Measurements from ENCODE around the gene OLFM4. TPM values are rescaled to one million over a fixed set of nuclear protein-coding genes. Genes with fewer than 3 reads are reported as not detected.

Gene OLFM4
- total and polyA plus RNA-seq, 2 of the 8 experiments (the other 6 are each of a cell fraction or from before 2014, with no cell fraction given) = not detected

GRCh38 chr13:52980695-52981094 is 47.9 kb upstream of the OLFM4 start:
- no peak overlapping the region for H2BK15ac ChIP-seq (ENCODE audit: low read length)
- no peak overlapping the region for H4K5ac ChIP-seq (ENCODE audit: insufficient read length, low read depth, low read length)
- ChIA-PET POLR2A (ENCODE audit: partially characterized antibody) (no interaction called here), CTCF (ENCODE audit: partially characterized antibody) (interaction anchor here (0.8 to 4.4 kb wide), 5 partner anchors 9 to 171 kb away, joined by 3 to 30 read pairs (median 4); no protein-coding TSS in a partner anchor)
- DNase-seq (ENCODE audit: low read depth in 1 of 2, low spot score in 2 of 2) (no peak), FAIRE-seq (no peak)
- H3K9ac ChIP-seq (replicated peaks in 1 of 4; ENCODE audit: extremely low read depth in 1 of 4, low read depth in 3 of 4, low read length in 3 of 4) = no peak overlapping the region
- no peak overlapping the region for H2AK5ac ChIP-seq (ENCODE audit: low read depth, low read length)
- no peak overlapping the region for H2BK12ac ChIP-seq (ENCODE audit: low read depth, low read length)
- H3K9me3 ChIP-seq (ENCODE audit: insufficient read depth in 2 of 2, low read depth in 1 of 2, low read length in 1 of 2) = no peaks in the 10 kb centered on the region
- H3K4ac ChIP-seq (replicated peaks; ENCODE audit: insufficient read length, low read depth, low read length) = no peak overlapping the region
- H3K18ac ChIP-seq (ENCODE audit: extremely low read depth, low read length) = no peak overlapping the region
- no peak overlapping the region for H2BK120ac ChIP-seq (replicated peaks; ENCODE audit: low read depth, low read length)
- no peak overlapping the region for H2BK5ac ChIP-seq (ENCODE audit: low read depth, low read length)
- H3K4me2 ChIP-seq (ENCODE audit: insufficient read depth in 1 of 2, low read depth in 2 of 2, low read length in 2 of 2) = no peak overlapping the region
- TF ChIP-seq BCL11A (IDR thresholded peaks at IDR 0.05; ENCODE audit: low read depth in 2 of 2, low read length in 2 of 2) (no peak), TAF1 (IDR thresholded peaks at IDR 0.05; ENCODE audit: low read depth, low read length) (no peak), EZH2 (IDR thresholded peaks at IDR 0.05; ENCODE audit: low read depth, low read length, severe bottlenecking) (no peak), RFX5 (IDR thresholded peaks at IDR 0.05; ENCODE audit: borderline replicate concordance, low read depth, low read length) (no peak), E2F6 (IDR thresholded peaks at IDR 0.05) (no peak), RNF2 (IDR thresholded peaks at IDR 0.05; ENCODE audit: borderline replicate concordance, low read depth, low read length, missing control alignments, poor library complexity, severe bottlenecking) (no peak), USF2 (IDR thresholded peaks at IDR 0.05; ENCODE audit: low read length) (no peak), CEBPB (IDR thresholded peaks at IDR 0.05; ENCODE audit: low read depth, low read length) (no peak), CHD1 (IDR thresholded peaks at IDR 0.05; ENCODE audit: low read depth, low read length) (no peak), JUND (IDR thresholded peaks at IDR 0.05; ENCODE audit: low read length) (no peak), CTBP2 (IDR thresholded peaks at IDR 0.05; ENCODE audit: borderline replicate concordance, insufficient read depth, insufficient read length, low read length) (no peak), BRCA1 (IDR thresholded peaks at IDR 0.05; ENCODE audit: low read depth, low read length) (no peak), MAFK (IDR thresholded peaks at IDR 0.05; ENCODE audit: low read depth, low read length) (no peak)
- no peaks in the 10 kb centered on the region for H3K23me2 ChIP-seq (ENCODE audit: low read depth, low read length)
- H4K8ac ChIP-seq (ENCODE audit: extremely low read depth, insufficient read depth, low read length) = no peak overlapping the region
- H3K56ac ChIP-seq (replicated peaks; ENCODE audit: insufficient read length, low read depth, low read length) = no peak overlapping the region
- no peak overlapping the region for H3K23ac ChIP-seq (ENCODE audit: insufficient read length)
- no peaks in the 10 kb centered on the region for H3K79me2 ChIP-seq (ENCODE audit: control insufficient read depth in 1 of 2, insufficient read depth in 2 of 2, low read length in 2 of 2)
- H4K91ac ChIP-seq (replicated peaks; ENCODE audit: insufficient read length, low read length) = no peak overlapping the region
- no peaks in the 10 kb centered on the region for H3K79me1 ChIP-seq (ENCODE audit: low read depth, low read length)
- H2AFZ ChIP-seq (ENCODE audit: low read length) = no peak overlapping the region
- WGBS, 2 experiments (ENCODE audit: extremely low coverage in 1 of 2, insufficient coverage in 1 of 2, insufficient read length in 1 of 2, insufficient replicate concordance in 2 of 2, low coverage in 1 of 2, low lambda C conversion rate in 2 of 2, missing lambda C conversion rate in 1 of 2) = 87% methylated on average over 5 of the region's 5 CpGs; no CpG with 5 or more reads in 1 of the 2 experiments
- H3K27ac ChIP-seq (ENCODE audit: low read depth, low read length) = no peak overlapping the region
- H3K27me3 ChIP-seq (replicated peaks in 1 of 4; ENCODE audit: control insufficient read depth in 3 of 4, extremely low read depth in 1 of 4, insufficient read depth in 3 of 4, low read length in 3 of 4) = no peaks in the 10 kb centered on the region
- H3K36me3 ChIP-seq (ENCODE audit: control insufficient read depth in 2 of 4, insufficient read depth in 4 of 4, low read length in 3 of 4) = no peaks in the 10 kb centered on the region
- no peak overlapping the region for H2BK20ac ChIP-seq (ENCODE audit: low read length)
- no peaks in the 10 kb centered on the region for H3K4me1 ChIP-seq (replicated peaks in 1 of 4; ENCODE audit: control insufficient read depth in 3 of 4, insufficient read depth in 4 of 4, low read length in 3 of 4)
- H3K4me3 ChIP-seq (ENCODE audit: extremely low read depth in 1 of 4, insufficient read depth in 2 of 4, low read depth in 3 of 4, low read length in 4 of 4) = no peak overlapping the region
- no peak overlapping the region for H3K14ac ChIP-seq (ENCODE audit: insufficient read length)
- H4K20me1 ChIP-seq (replicated peaks in 1 of 2; ENCODE audit: control insufficient read depth in 1 of 2, insufficient read depth in 2 of 2, low read length in 2 of 2) = no peaks in the 10 kb centered on the region
